Stimulated activated CD4-positive, alpha-beta T cell treated with anti-CD3 and anti-CD28 coated beads, TNF-alpha, amount 100 ng/mL, for 4 hours (primary cell): ENCODE measurements around the gene HINT2.

Experiments
- DNase-seq, 3 experiments: peaks; one replicate each; pipeline ENCODE4 v3.0.0-alpha.2; 2020; ENCODE audit warnings: low read depth in 3 of 3

Gene HINT2

DNA sequence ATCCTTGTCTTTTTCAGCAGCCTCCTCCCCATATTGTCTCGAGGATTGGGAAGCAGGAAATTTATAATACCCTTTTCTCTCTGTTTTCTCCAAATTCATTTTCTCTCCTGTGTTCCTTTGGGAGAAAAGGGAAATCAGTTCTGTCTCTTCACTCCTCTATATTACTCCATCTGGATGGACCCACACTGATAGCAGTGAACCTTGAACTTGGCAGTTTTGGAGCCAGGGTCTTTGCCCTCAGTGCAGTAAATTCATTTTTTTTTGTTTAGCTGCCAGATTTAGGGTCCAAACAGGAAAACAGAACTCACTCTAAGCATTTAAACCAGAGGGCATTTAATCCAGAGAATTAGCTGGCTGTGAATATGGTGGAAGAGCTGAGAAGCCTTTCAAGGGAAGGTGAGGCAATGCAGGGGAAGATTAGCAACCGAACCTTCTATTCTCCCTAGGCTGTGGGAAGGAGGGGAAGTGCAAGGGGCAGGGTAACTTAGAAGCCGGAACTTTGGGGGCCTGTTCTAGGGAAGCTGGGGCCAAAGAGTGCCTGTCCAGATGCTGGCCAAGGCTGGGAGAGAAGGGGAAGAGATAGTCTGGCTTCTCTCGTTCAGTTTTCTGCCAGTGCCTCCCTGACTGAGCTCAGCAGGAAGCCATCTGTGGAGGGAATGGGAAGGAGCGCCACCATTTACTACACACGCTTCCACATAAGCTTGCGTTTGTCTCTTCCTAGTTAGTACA lies 39.8 kb downstream of the HINT2 start:
- no peak for DNase-seq

DNA sequence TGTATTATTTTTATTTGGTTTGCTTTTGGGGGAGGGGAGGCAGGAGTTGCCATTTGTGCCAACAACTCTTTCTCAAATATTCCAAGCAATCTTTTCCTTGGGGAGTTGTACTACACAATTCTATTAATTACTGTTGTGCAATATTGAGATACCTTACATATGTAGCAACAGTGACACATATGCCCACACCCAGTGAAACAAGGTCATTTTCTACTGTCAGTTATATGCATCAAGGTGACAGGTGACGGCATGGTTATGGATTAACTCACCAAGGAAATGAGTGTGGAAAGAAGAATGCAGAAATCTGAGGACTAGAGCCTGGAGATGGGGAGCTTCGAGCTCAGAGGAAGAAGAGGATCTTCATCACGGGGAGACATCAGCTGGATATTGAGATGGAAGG lies 42.9 kb downstream of the HINT2 start:
- no peak for DNase-seq

DNA sequence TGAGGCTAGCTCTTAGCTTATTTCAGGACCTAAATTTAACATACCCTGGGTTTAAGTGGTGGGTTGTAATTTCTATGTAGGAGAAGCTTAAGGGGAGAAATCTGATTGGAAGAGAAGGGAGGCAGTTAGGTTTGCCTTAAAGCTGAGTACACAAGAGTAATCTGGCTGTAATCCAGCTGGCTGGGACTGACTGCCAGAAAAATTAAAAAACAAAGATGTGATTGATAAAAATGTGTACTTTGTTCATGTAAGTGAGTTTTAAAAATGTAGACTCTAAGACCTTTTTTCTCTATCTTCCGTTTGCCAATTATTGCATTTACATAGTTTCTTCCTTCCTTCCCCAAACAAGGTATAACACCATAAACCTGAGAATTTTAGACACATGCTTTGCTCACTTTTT lies 43.3 kb downstream of the HINT2 start:
- DNase-seq = no peak

- no peak for DNase-seq
Measured at GRCh38 chr9:35771075-35771433, 43.8 kb downstream of the HINT2 start.

- no peak for DNase-seq
Measured at GRCh38 chr9:35769763-35770162, 45.1 kb downstream of the HINT2 start.

DNA sequence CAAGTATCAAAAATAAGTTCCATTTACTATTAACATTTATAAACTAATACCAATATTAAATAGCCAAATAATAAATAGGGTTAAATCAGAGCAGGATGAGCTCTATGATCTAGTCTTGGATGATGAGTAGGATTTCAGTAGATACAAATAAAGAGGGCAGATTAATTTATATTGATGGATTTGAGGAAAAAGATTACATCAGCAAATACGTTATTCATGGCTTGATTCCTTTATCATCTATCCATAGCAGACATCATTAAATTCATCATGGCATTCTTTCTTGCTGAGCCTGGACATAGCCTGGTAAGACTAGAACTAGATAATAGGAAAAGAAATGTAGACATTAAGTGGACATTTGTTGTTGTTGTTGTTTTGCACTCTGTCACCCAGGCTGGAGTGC lies 47.4 kb downstream of the HINT2 start:
- DNase-seq = no peak

- no peak for DNase-seq
Measured at GRCh38 chr9:35766997-35767396, 47.8 kb downstream of the HINT2 start.

- no peak for DNase-seq
Measured at GRCh38 chr9:35763803-35764202, 51.0 kb downstream of the HINT2 start.

- DNase-seq = no peak
Measured at GRCh38 chr9:35763181-35763580, 51.7 kb downstream of the HINT2 start.
